WTC11 (cell line): ENCODE measurements around the gene TMEM63B. TPM values are rescaled to one million over a fixed set of nuclear protein-coding genes. Genes with fewer than 3 reads are reported as not detected.
A peak's percentile ranks its signal among the peaks of the same experiment; 100 is the strongest.

Experiments
- ATAC-seq: fragments of 200-7000 bp; cut with Tn5 transposase; 2 replicates; pipeline ENCODE4 v1.10.0; 2021; ENCODE audit warnings: mild to moderate bottlenecking, moderate library complexity
- CTCF ChIA-PET: fragments of 300-600 bp; sonication (Branson Sonifier 250); formaldehyde crosslinking; loops from one replicate; lab custom pipeline; 2021; ENCODE audit warnings: antibody characterized with exemption; lab: Charles Lee
- POLR2A ChIA-PET: fragments of 350-600 bp; sonication (Branson Sonifier 250); formaldehyde crosslinking; loops from one replicate; lab custom pipeline; 2021; ENCODE audit warnings: antibody characterized with exemption; lab: Charles Lee
- DNase-seq: peaks from one replicate; pipeline ENCODE4 v3.0.0; 2021; ENCODE audit warnings: low spot score
- H3K27ac Mint-ChIP-seq: 2 replicates; pipeline ENCODE4 v1.8.0; 2021; ENCODE audit warnings: mixed read lengths
- H3K27me3 Mint-ChIP-seq: 2 replicates; pipeline ENCODE4 v1.8.0; 2021; ENCODE audit warnings: low read depth, mild to moderate bottlenecking, moderate library complexity, mixed read lengths
- H3K36me3 Mint-ChIP-seq: 2 replicates; pipeline ENCODE4 v1.8.0; 2021; ENCODE audit warnings: mixed read lengths
- H3K4me1 Mint-ChIP-seq: 2 replicates; pipeline ENCODE4 v1.8.0; 2022; ENCODE audit warnings: mixed read lengths
- H3K4me3 Mint-ChIP-seq: 2 replicates; pipeline ENCODE4 v1.8.0; 2021; ENCODE audit warnings: mild to moderate bottlenecking, moderate library complexity, mixed read lengths
- H3K9me3 Mint-ChIP-seq: 2 replicates; pipeline ENCODE4 v1.8.0; 2021; ENCODE audit warnings: mixed read lengths
- CREB1 ChIP-seq: sonication (generic); formaldehyde crosslinking; IDR thresholded peaks from 2 replicates; pipeline ENCODE4 v1.8.0; 2023; ENCODE audit warnings: mild to moderate bottlenecking, missing genetic modification reagents
- ELF4 ChIP-seq: sonication (generic); formaldehyde crosslinking; IDR thresholded peaks from 2 replicates; pipeline ENCODE4 v1.8.1; 2022; ENCODE audit warnings: low read depth, mild to moderate bottlenecking, moderate library complexity, missing genetic modification reagents
- ETV6 ChIP-seq: sonication (generic); formaldehyde crosslinking; IDR thresholded peaks from 2 replicates; pipeline ENCODE4 v1.8.1; 2022; ENCODE audit warnings: mild to moderate bottlenecking, missing genetic modification reagents
- FOXJ3 ChIP-seq: sonication (generic); formaldehyde crosslinking; IDR thresholded peaks from 2 replicates; pipeline ENCODE4 v1.9.0; 2021; ENCODE audit warnings: missing genetic modification reagents, mild to moderate bottlenecking, borderline replicate concordance
- NFATC4 ChIP-seq: fragments of 250-450 bp; sonication (Bioruptor Pico); IDR thresholded peaks from 2 replicates; pipeline ENCODE4 v1.9.0; 2021; ENCODE audit warnings: mild to moderate bottlenecking
- NFYB ChIP-seq: sonication (generic); formaldehyde crosslinking; conservative IDR thresholded peaks from 2 replicates; pipeline ENCODE4 v1.8.0; 2022; ENCODE audit warnings: low read depth, missing genetic modification reagents
- NR3C1 ChIP-seq: sonication (generic); formaldehyde crosslinking; conservative IDR thresholded peaks from 2 replicates; pipeline ENCODE4 v1.8.1; 2023; ENCODE audit warnings: low read depth, mild to moderate bottlenecking, missing genetic modification reagents
- SMAD3 ChIP-seq: sonication (generic); formaldehyde crosslinking; IDR thresholded peaks from 2 replicates; pipeline ENCODE4 v1.8.0; 2022; ENCODE audit warnings: missing genetic modification reagents, mild to moderate bottlenecking, borderline replicate concordance
- SMAD4 ChIP-seq: sonication (generic); formaldehyde crosslinking; IDR thresholded peaks from 2 replicates; pipeline ENCODE4 v1.8.0; 2022; ENCODE audit warnings: mild to moderate bottlenecking, missing genetic modification reagents
- TEAD4 ChIP-seq: sonication (generic); formaldehyde crosslinking; IDR thresholded peaks from 2 replicates; pipeline ENCODE4 v1.8.0; 2022; ENCODE audit warnings: mild to moderate bottlenecking, missing genetic modification reagents
- USF2 ChIP-seq: sonication (generic); formaldehyde crosslinking; IDR thresholded peaks from 2 replicates; pipeline ENCODE4 v1.8.1; 2023; ENCODE audit warnings: mild to moderate bottlenecking, missing genetic modification reagents, moderate library complexity
- ZBTB43 ChIP-seq: sonication (generic); formaldehyde crosslinking; IDR thresholded peaks from 2 replicates; pipeline ENCODE4 v1.8.1; 2023; ENCODE audit warnings: mild to moderate bottlenecking, missing genetic modification reagents
- ZNF232 ChIP-seq: sonication (generic); formaldehyde crosslinking; IDR thresholded peaks from 2 replicates; pipeline ENCODE4 v1.8.0; 2022; ENCODE audit warnings: mild to moderate bottlenecking, missing genetic modification reagents
- ZNF671 ChIP-seq: fragments of 250-450 bp; sonication (Bioruptor Pico); IDR thresholded peaks from 2 replicates; pipeline ENCODE4 v1.8.0; 2021; ENCODE audit warnings: mild to moderate bottlenecking
- ZSCAN18 ChIP-seq: fragments of 250-450 bp; sonication (Bioruptor Pico); IDR thresholded peaks from 2 replicates; pipeline ENCODE4 v2.1.2; 2022; ENCODE audit warnings: mild to moderate bottlenecking, moderate library complexity
- total RNA-seq: library from RNA; stranded (reverse); gene quantifications from 3 replicates; pipeline ENCODE4 v1.2.3, GENCODE V29; 2021
- TF ChIP-seq, protein P1 (sequence below): fragments of 250-450 bp; sonication (Bioruptor Pico); conservative IDR thresholded peaks from 2 replicates; pipeline ENCODE4 v1.9.0; 2021; ENCODE audit warnings: mild to moderate bottlenecking
- TF ChIP-seq, protein P2 (sequence below): sonication (generic); formaldehyde crosslinking; conservative IDR thresholded peaks from 2 replicates; pipeline ENCODE4 v1.8.1; 2023; ENCODE audit warnings: mild to moderate bottlenecking, low read depth, missing genetic modification reagents, moderate library complexity
- TF ChIP-seq, protein P3 (sequence below): sonication (generic); formaldehyde crosslinking; IDR thresholded peaks from 2 replicates; pipeline ENCODE4 v1.8.0; 2023; ENCODE audit warnings: mild to moderate bottlenecking, missing genetic modification reagents

TMEM63B gene
- total RNA-seq, 1 experiment from 2014 or later = 72.8 TPM

GRCh38 chr6:44105146-44105545 is 22.2 kb upstream of the TMEM63B start:
- Mint-ChIP-seq H3K4me3 (no peak overlapping the region), H3K27me3 (no peaks in the 10 kb centered on the region), H3K27ac (no peak overlapping the region), H3K9me3 (no peaks in the 10 kb centered on the region)
- POLR2A ChIA-PET = no interaction called here
- no peak for ATAC-seq
- no peak for TF ChIP-seq NFATC4 (CRISPR knock-in tag)
- no peak for TF ChIP-seq FOXJ3 (CRISPR knock-in tag)
- TF ChIP-seq, protein P1, sequence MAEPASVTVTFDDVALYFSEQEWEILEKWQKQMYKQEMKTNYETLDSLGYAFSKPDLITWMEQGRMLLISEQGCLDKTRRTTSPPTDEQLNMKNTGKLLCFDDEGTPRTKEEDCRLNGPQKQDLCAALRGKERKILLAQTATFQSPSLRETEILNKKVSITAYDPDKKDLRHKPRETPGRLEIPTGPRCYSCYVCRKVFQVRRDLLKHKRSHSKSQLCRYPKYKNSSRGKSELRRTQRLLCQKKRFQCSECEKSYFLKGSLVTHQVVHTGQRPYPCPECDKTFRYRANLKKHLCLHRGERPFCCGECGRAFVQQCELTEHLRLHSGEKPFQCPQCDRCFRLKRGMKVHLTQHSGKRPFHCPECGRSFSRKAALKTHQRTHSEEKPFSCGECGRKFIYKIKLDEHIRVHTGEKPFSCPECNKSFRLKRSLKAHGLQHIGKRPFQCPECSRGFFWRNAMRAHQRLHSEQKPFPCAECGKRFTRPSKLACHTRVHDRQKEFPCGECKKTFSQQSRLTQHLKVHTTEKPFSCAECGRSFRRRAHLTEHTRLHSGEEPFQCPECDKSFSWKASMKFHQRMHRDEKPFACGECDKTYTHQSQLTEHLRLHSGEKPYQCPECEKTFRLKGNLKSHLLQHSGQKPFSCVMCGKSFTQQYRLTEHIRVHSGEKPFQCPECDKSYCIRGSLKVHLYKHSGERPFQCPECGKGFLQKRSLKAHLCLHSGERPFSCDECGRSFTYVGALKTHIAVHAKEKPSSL (CRISPR knock-in tag) = no peak
- TF ChIP-seq NFYB = no peak
- TF ChIP-seq, protein P2, sequence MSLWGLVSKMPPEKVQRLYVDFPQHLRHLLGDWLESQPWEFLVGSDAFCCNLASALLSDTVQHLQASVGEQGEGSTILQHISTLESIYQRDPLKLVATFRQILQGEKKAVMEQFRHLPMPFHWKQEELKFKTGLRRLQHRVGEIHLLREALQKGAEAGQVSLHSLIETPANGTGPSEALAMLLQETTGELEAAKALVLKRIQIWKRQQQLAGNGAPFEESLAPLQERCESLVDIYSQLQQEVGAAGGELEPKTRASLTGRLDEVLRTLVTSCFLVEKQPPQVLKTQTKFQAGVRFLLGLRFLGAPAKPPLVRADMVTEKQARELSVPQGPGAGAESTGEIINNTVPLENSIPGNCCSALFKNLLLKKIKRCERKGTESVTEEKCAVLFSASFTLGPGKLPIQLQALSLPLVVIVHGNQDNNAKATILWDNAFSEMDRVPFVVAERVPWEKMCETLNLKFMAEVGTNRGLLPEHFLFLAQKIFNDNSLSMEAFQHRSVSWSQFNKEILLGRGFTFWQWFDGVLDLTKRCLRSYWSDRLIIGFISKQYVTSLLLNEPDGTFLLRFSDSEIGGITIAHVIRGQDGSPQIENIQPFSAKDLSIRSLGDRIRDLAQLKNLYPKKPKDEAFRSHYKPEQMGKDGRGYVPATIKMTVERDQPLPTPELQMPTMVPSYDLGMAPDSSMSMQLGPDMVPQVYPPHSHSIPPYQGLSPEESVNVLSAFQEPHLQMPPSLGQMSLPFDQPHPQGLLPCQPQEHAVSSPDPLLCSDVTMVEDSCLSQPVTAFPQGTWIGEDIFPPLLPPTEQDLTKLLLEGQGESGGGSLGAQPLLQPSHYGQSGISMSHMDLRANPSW = no peak
- TF ChIP-seq ETV6 (CRISPR knock-in tag) = no peak
- no peak for TF ChIP-seq SMAD4
- TF ChIP-seq, all 79 proteins: peak for 0
- DNase-seq = no peak
- CTCF ChIA-PET = no interaction called here
- H3K36me3 Mint-ChIP-seq = peaks cover 49% of the 10 kb centered on the region
- H3K4me1 Mint-ChIP-seq = peaks cover 8% of the 10 kb centered on the region; the same call in 1 of the 2 replicates

DNA sequence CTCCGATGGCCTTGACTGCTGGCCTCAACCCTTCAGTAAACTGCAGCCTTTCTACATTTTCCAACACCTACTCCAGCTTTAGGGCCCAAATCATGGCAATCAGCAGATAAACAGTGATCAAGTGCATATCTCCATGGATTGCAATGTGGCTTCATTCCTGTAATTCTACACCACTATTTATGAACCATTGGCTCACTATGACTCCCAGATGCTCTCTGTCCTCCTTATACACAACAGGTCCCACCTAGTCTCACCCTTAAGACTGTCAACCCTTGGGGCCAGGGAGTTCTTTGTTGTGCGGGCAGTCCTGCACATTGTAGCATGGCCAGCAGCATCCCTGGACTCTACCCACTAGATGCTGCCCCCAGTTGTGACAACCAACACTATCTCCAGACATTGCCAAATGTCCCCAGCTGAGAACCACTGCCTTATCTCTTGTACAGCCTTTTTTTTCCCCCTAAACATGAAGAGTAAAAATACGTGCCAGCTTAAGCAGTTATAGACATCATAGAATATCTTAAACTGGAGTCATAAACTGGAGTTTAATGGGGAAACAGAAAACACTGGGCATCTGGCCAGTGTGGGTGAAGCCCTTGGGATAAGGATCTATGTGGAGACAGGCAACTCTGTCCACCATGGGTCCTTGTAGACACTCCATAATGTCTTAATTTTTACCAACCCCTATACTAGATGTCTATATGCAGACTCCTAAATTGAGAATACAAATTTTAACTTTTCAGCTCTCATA is 21.2 kb upstream of the TMEM63B start:
- H3K4me3 Mint-ChIP-seq = no peak overlapping the region
- H3K27me3 Mint-ChIP-seq = no peaks in the 10 kb centered on the region
- H3K27ac Mint-ChIP-seq = peak overlapping the region; percentile 26; the same call in 1 of the 2 replicates
- CTCF ChIA-PET = interaction anchor here (0.6 kb wide), 1 partner anchor 27 kb away, joined by 3 read pairs; no protein-coding TSS in a partner anchor
- POLR2A ChIA-PET = no interaction called here
- peaks cover 8% of the 10 kb centered on the region; the same call in 1 of the 2 replicates for H3K4me1 Mint-ChIP-seq
- no peaks in the 10 kb centered on the region for H3K9me3 Mint-ChIP-seq
- no peak for ATAC-seq
- no peak for DNase-seq
- H3K36me3 Mint-ChIP-seq = peaks cover 58% of the 10 kb centered on the region
- no peak for TF ChIP-seq SMAD3 (CRISPR knock-in tag)
- TF ChIP-seq ELF4 (CRISPR knock-in tag) = no peak
- TF ChIP-seq ZNF232 = no peak
- no peak for TF ChIP-seq ZSCAN18
- TF ChIP-seq NR3C1 (CRISPR knock-in tag) = no peak
- no peak for TF ChIP-seq NFATC4 (CRISPR knock-in tag)
- no peak for TF ChIP-seq USF2
- no peak for TF ChIP-seq CREB1 (CRISPR knock-in tag)
- TF ChIP-seq, protein P3, sequence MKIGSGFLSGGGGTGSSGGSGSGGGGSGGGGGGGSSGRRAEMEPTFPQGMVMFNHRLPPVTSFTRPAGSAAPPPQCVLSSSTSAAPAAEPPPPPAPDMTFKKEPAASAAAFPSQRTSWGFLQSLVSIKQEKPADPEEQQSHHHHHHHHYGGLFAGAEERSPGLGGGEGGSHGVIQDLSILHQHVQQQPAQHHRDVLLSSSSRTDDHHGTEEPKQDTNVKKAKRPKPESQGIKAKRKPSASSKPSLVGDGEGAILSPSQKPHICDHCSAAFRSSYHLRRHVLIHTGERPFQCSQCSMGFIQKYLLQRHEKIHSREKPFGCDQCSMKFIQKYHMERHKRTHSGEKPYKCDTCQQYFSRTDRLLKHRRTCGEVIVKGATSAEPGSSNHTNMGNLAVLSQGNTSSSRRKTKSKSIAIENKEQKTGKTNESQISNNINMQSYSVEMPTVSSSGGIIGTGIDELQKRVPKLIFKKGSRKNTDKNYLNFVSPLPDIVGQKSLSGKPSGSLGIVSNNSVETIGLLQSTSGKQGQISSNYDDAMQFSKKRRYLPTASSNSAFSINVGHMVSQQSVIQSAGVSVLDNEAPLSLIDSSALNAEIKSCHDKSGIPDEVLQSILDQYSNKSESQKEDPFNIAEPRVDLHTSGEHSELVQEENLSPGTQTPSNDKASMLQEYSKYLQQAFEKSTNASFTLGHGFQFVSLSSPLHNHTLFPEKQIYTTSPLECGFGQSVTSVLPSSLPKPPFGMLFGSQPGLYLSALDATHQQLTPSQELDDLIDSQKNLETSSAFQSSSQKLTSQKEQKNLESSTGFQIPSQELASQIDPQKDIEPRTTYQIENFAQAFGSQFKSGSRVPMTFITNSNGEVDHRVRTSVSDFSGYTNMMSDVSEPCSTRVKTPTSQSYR = no peak
- TF ChIP-seq TEAD4 (CRISPR knock-in tag) = no peak
- TF ChIP-seq ZBTB43 = no peak
- TF ChIP-seq ZNF671 (CRISPR knock-in tag) = no peak
- TF ChIP-seq, protein P2 = no peak
